HCT116 (cell line): ENCODE results near the gene CBLIF. TPM values are rescaled to one million over a fixed set of nuclear protein-coding genes. Genes with fewer than 3 reads are reported as not detected.

Experiments
- ATAC-seq: fragments of 200-7000 bp; cut with Tn5 transposase; 2 replicates; pipeline ENCODE4 v1.9.1; 2020; ENCODE audit warnings: mild to moderate bottlenecking, moderate library complexity
- BruUV-seq: library from RNA; stranded (reverse); fragments of 400-500 nt; replicated peaks from 2 replicates; lab custom pipeline; 2021; lab: Mats Ljungman, UMichigan
- CTCF ChIA-PET: fragments of 300-600 bp; sonication (Branson Sonifier 250); formaldehyde crosslinking; loops from one replicate; lab custom pipeline; 2021; ENCODE audit warnings: antibody characterized with exemption; lab: Charles Lee
- POLR2A ChIA-PET: fragments of 300-600, 350-600 bp; sonication (Branson Sonifier 250); formaldehyde crosslinking; loops from one replicate; lab custom pipeline; 2021; ENCODE audit warnings: antibody characterized with exemption; lab: Charles Lee
- RAD21 ChIA-PET, 2 experiments: fragments of 300-600 bp; sonication (Branson Sonifier 250); formaldehyde crosslinking; loops; one replicate each; lab custom pipeline; 2023; ENCODE audit warnings: low total read pairs in 2 of 2; ENCODE audit not compliant: uncharacterized antibody in 2 of 2, unreplicated experiment in 2 of 2, low non-redundant PET in 1 of 2; lab: Charles Lee
- DNase-seq: peaks from one replicate; pipeline ENCODE4 v3.0.0-alpha.2; 2010; ENCODE audit warnings: low read depth, low spot score
- H2AFZ ChIP-seq: fragments of 200-600 bp; shearing (Covaris generic), sonication (generic); 2 replicates; pipeline ENCODE4 v1.6.1; 2017; ENCODE audit warnings: low read depth, mixed run types, mixed read lengths, antibody characterized with exemption, low read length; ENCODE audit not compliant: poor library complexity, severe bottlenecking
- H3K27ac ChIP-seq: 2 replicates; pipeline ENCODE4 v1.5.1; 2012; ENCODE audit warnings: low read depth, low read length
- H3K27me3 ChIP-seq: fragments of 200-600 bp; sonication (generic); 2 replicates; pipeline ENCODE4 v1.6.1; 2016; ENCODE audit warnings: mixed run types, low read length, mixed read lengths; ENCODE audit not compliant: insufficient read depth
- H3K36me3 ChIP-seq, 2 experiments: fragments of 200-500 bp in 1 of 2; fragments of 200-600 bp in 1 of 2; sonication (Bioruptor generic) in 1 of 2; sonication (generic) in 1 of 2; 2 replicates each; pipeline versions ENCODE4 v1.5.1 to v1.6.1; 2014 to 2016; ENCODE audit warnings: low read length in 2 of 2, inconsistent platforms in 1 of 2, mixed read lengths in 1 of 2, mixed run types in 1 of 2; ENCODE audit not compliant: insufficient read depth in 2 of 2, control insufficient read depth in 1 of 2
- H3K4me1 ChIP-seq, 2 experiments: fragments of 200-600 bp in 1 of 2; sonication (generic) in 1 of 2; 2 replicates each; pipeline versions ENCODE4 v1.5.1 to v1.6.1; 2012 to 2017; ENCODE audit warnings: low read length in 2 of 2, inconsistent platforms in 1 of 2, mild to moderate bottlenecking in 1 of 2, mixed read lengths in 1 of 2, mixed run types in 1 of 2, moderate library complexity in 1 of 2; ENCODE audit not compliant: insufficient read depth in 2 of 2, control insufficient read depth in 1 of 2
- H3K4me2 ChIP-seq: fragments of 200-600 bp; sonication (generic); 2 replicates; pipeline ENCODE4 v1.6.1; 2017; ENCODE audit warnings: mixed run types, low read length, mixed read lengths
- H3K4me3 ChIP-seq, 2 experiments: fragments of 200-600 bp in 1 of 2; sonication (generic) in 1 of 2; replicated peaks in 1 of 2; 2 replicates each; pipeline ENCODE4 v1.5.1; 2011 to 2016; ENCODE audit warnings: low read length in 2 of 2, control low read depth in 1 of 2, low read depth in 1 of 2, mild to moderate bottlenecking in 1 of 2, mixed read lengths in 1 of 2, mixed run types in 1 of 2
- H3K79me2 ChIP-seq: fragments of 200-600 bp; sonication (generic); 2 replicates; pipeline ENCODE4 v1.6.1; 2017; ENCODE audit warnings: mild to moderate bottlenecking, mixed run types, low read length, moderate library complexity, mixed read lengths; ENCODE audit not compliant: insufficient read depth
- H3K9ac ChIP-seq: fragments of 200-600 bp; sonication (generic); 2 replicates; pipeline ENCODE4 v1.6.1; 2016; ENCODE audit warnings: low read length, mixed read lengths
- H3K9me2 ChIP-seq: fragments of 200-600 bp; sonication (generic), shearing (Covaris generic); 2 replicates; pipeline ENCODE4 v1.6.1; 2017; ENCODE audit warnings: mixed run types, mild to moderate bottlenecking, moderate library complexity; ENCODE audit not compliant: insufficient read depth
- H3K9me3 ChIP-seq, 2 experiments: fragments of 200-500 bp in 1 of 2; fragments of 200-600 bp in 1 of 2; sonication (Bioruptor generic) in 1 of 2; sonication (generic) in 1 of 2; 2 replicates each; pipeline ENCODE4 v1.6.1; 2014 to 2017; ENCODE audit warnings: low read length in 2 of 2, mixed read lengths in 2 of 2, inconsistent platforms in 1 of 2, low read depth in 1 of 2, mild to moderate bottlenecking in 1 of 2, mixed run types in 1 of 2, moderate library complexity in 1 of 2; ENCODE audit not compliant: control insufficient read depth in 1 of 2, insufficient read depth in 1 of 2
- H4K20me1 ChIP-seq: fragments of 200-600 bp; sonication (generic), shearing (Covaris generic); 2 replicates; pipeline ENCODE4 v1.6.1; 2017; ENCODE audit warnings: mixed run types, mild to moderate bottlenecking, moderate library complexity; ENCODE audit not compliant: insufficient read depth
- ATF3 ChIP-seq: IDR thresholded peaks from 2 replicates; pipeline ENCODE4 v1.6.1; 2012
- EGR1 ChIP-seq: IDR thresholded peaks from 2 replicates; pipeline ENCODE4 v1.6.1; 2012; ENCODE audit warnings: low read depth
- EZH2 ChIP-seq: fragments of 200-600 bp; sonication (generic); IDR thresholded peaks from 2 replicates; pipeline ENCODE4 v1.6.1; 2017; ENCODE audit warnings: antibody characterized with exemption, mixed run types
- EZH2phosphoT487 ChIP-seq: fragments of 200-600 bp; IDR thresholded peaks from 2 replicates; pipeline ENCODE4 v1.6.1; 2018; ENCODE audit warnings: antibody characterized with exemption, borderline replicate concordance
- MAX ChIP-seq: IDR thresholded peaks from 2 replicates; pipeline ENCODE4 v1.6.1; 2012
- REST ChIP-seq: IDR thresholded peaks from 2 replicates; pipeline ENCODE4 v1.6.1; 2012; ENCODE audit warnings: low read depth
- SP1 ChIP-seq: IDR thresholded peaks from 2 replicates; pipeline ENCODE4 v1.6.1; 2012; ENCODE audit warnings: low read depth
- YY1 ChIP-seq: IDR thresholded peaks from 2 replicates; pipeline ENCODE4 v1.6.1; 2011; ENCODE audit warnings: low read length, low read depth, moderate library complexity, mild to moderate bottlenecking; ENCODE audit not compliant: insufficient replicate concordance; ENCODE audit errors: extremely low read depth
- ZFX ChIP-seq: fragments of 450-650 bp; IDR thresholded peaks from 2 replicates; pipeline ENCODE4 v1.6.1; 2017
- intact Hi-C: fragments of 100-400 bp; cut with micrococcal nuclease; formaldehyde crosslinking; loops from 2 replicates; pipeline ENCODE4 v1.10.0; 2022
- total RNA-seq: library from RNA; stranded (reverse); gene quantifications from one replicate; pipeline ENCODE4 v1.2.1, GENCODE V29; 2021; ENCODE audit not compliant: unreplicated experiment

CBLIF gene
- total RNA-seq, 1 experiment from 2014 or later = not detected

- Histone ChIP-seq H3K4me2 (no peak overlapping the region), H3K9ac (no peak overlapping the region), H3K9me2 (no peaks in the 10 kb centered on the region), H2AFZ (no peak overlapping the region), H3K79me2 (no peaks in the 10 kb centered on the region), H3K9me3 (no peaks in the 10 kb centered on the region), H4K20me1 (no peaks in the 10 kb centered on the region), H3K27ac (no peak overlapping the region), H3K36me3 (peaks cover 15 to 45% of the 10 kb centered on the region in 2 experiments; a peak in 3 of 4 replicates), H3K4me3 (no peak overlapping the region), H3K4me1 (peaks cover 0 to 3% of the 10 kb centered on the region in 2 experiments; a peak in 1 of 4 replicates), H3K27me3 (no peaks in the 10 kb centered on the region)
- CTCF ChIA-PET = no interaction called here
- no peak for TF ChIP-seq YY1
- no peak for TF ChIP-seq REST
- no peak for TF ChIP-seq MAX
- TF ChIP-seq EZH2 = no peak
- TF ChIP-seq ATF3 = no peak
- TF ChIP-seq ZFX = no peak
- TF ChIP-seq EGR1 = no peak
- no peak for TF ChIP-seq EZH2phosphoT487
- TF ChIP-seq SP1 = no peak
- ATAC-seq (no peak), DNase-seq (no peak)
- RAD21 ChIA-PET = no interaction called here
- POLR2A ChIA-PET = no interaction called here
- no TSS peak for BruUV-seq
- intact Hi-C loops = no loop called here
Measured at GRCh38 chr11:59794417-59794816, 50.9 kb downstream of the CBLIF start.
